Panc1 (cell line): ENCODE data around the gene PIN1. TPM values are rescaled to one million over a fixed set of nuclear protein-coding genes. Genes with fewer than 3 reads are reported as not detected.
A peak's percentile ranks its signal among the peaks of the same experiment; 100 is the strongest.
"Not testable (repeated sequence)": the region's sequence is repeated elsewhere in the genome, so short reads cannot be mapped to it uniquely, and the experiment has no call there.

ENCODE experiments used
- ATAC-seq: fragments of 200-7000 bp; cut with Tn5 transposase; 2 replicates; pipeline ENCODE4 v1.9.1; 2020; ENCODE audit warnings: mild to moderate bottlenecking, moderate library complexity
- BruUV-seq: library from RNA; stranded (reverse); fragments of 400-500 nt; replicated peaks from 2 replicates; lab custom pipeline; 2021; lab: Mats Ljungman, UMichigan
- CTCF ChIA-PET: fragments of 300-600 bp; sonication (Branson Sonifier 250); formaldehyde crosslinking; loops from one replicate; lab custom pipeline; 2022; ENCODE audit warnings: antibody characterized with exemption; lab: Charles Lee
- POLR2A ChIA-PET: fragments of 300-600 bp; sonication (Branson Sonifier 250); formaldehyde crosslinking; loops from one replicate; lab custom pipeline; 2022; ENCODE audit warnings: antibody characterized with exemption; lab: Charles Lee
- DNase-seq: peaks from one replicate; pipeline ENCODE4 v3.0.0-alpha.2; 2010; ENCODE audit warnings: low read depth, low spot score
- H3K27ac ChIP-seq: 2 replicates; pipeline ENCODE4 v1.5.1; 2011; ENCODE audit warnings: mild to moderate bottlenecking, low read length, inconsistent platforms
- H3K27me3 ChIP-seq: fragments of 200-500 bp; sonication (Bioruptor generic); 2 replicates; pipeline ENCODE4 v1.6.0; 2014; ENCODE audit warnings: low read length, inconsistent platforms; ENCODE audit not compliant: control insufficient read depth, insufficient read depth
- H3K36me3 ChIP-seq: fragments of 200-500 bp; sonication (Bioruptor generic); 2 replicates; pipeline ENCODE4 v1.5.1; 2014; ENCODE audit warnings: inconsistent platforms, mild to moderate bottlenecking, low read length, moderate library complexity; ENCODE audit not compliant: control insufficient read depth, insufficient read depth
- H3K4me1 ChIP-seq: 2 replicates; pipeline ENCODE4 v1.5.1; 2011; ENCODE audit warnings: inconsistent platforms, mild to moderate bottlenecking, low read length, moderate library complexity; ENCODE audit not compliant: control insufficient read depth, insufficient read depth
- H3K4me3 ChIP-seq, 2 experiments: 2 replicates each; pipeline ENCODE4 v1.5.1; 2011 to 2012; ENCODE audit warnings: low read depth in 2 of 2, low read length in 2 of 2, mild to moderate bottlenecking in 2 of 2, inconsistent platforms in 1 of 2, moderate library complexity in 1 of 2
- H3K9me3 ChIP-seq: fragments of 200-500 bp; sonication (Bioruptor generic); 2 replicates; pipeline ENCODE4 v1.5.1; 2014; ENCODE audit warnings: low read depth, mild to moderate bottlenecking, inconsistent platforms, low read length, moderate library complexity; ENCODE audit not compliant: control insufficient read depth, insufficient read depth
- CTCF ChIP-seq: fragments of 450-650 bp; IDR thresholded peaks from 2 replicates; pipeline ENCODE4 v1.5.1; 2017; ENCODE audit warnings: mild to moderate bottlenecking
- POLR2AphosphoS5 ChIP-seq: IDR thresholded peaks from 2 replicates; pipeline ENCODE4 v1.6.1; 2012; ENCODE audit warnings: mild to moderate bottlenecking, low read depth, low read length, moderate library complexity
- REST ChIP-seq, 2 experiments: IDR thresholded peaks; 2 replicates each; pipeline ENCODE4 v1.6.1; 2011 to 2012; ENCODE audit warnings: low read depth in 2 of 2, control low read depth in 1 of 2, low read length in 1 of 2, mild to moderate bottlenecking in 1 of 2, moderate library complexity in 1 of 2; ENCODE audit not compliant: insufficient read depth in 1 of 2
- SIN3A ChIP-seq: IDR thresholded peaks from 2 replicates; pipeline ENCODE4 v1.6.1; 2012; ENCODE audit warnings: low read depth, mild to moderate bottlenecking, low read length, moderate library complexity, borderline replicate concordance; ENCODE audit not compliant: insufficient read depth
- TCF7L2 ChIP-seq: IDR thresholded peaks from 2 replicates; pipeline ENCODE4 v1.6.1; 2011; ENCODE audit warnings: mild to moderate bottlenecking, low read depth, low read length, inconsistent platforms
- in situ Hi-C: cut with HindIII; loops from 2 replicates; pipeline ENCODE4 v1.10.0; 2016; ENCODE audit warnings: low sequenced_read_pairs, low pct_unique_long_range_greater_than_20kb
- intact Hi-C: fragments of 100-400 bp; cut with micrococcal nuclease; formaldehyde crosslinking; loops from one replicate; pipeline ENCODE4 v1.10.0; 2022; ENCODE audit not compliant: unreplicated experiment
- total RNA-seq: library from RNA; stranded (reverse); gene quantifications from one replicate; pipeline ENCODE4 v1.2.1, GENCODE V29; 2021; ENCODE audit not compliant: unreplicated experiment

PIN1 gene
- total RNA-seq, 1 experiment from 2014 or later: 102 TPM

- POLR2A ChIA-PET: no interaction called here
- BruUV-seq: no TSS peak
- Histone ChIP-seq H3K4me3 (peak overlapping the region; percentile 61 to 66), H3K36me3 (no peaks in the 10 kb centered on the region), H3K4me1 (peaks cover 7% of the 10 kb centered on the region; the same call in 1 of the 2 replicates), H3K9me3 (no peaks in the 10 kb centered on the region), H3K27ac (peak overlapping the region; percentile 82), H3K27me3 (no peaks in the 10 kb centered on the region)
- ATAC-seq: no peak
- TF ChIP-seq REST (IDR thresholded peaks at IDR 0.05; ENCODE audit: insufficient read depth in 1 of 2, low read depth in 2 of 2, low read length in 1 of 2): no peak
- no peak for TF ChIP-seq CTCF
- TF ChIP-seq TCF7L2: no peak
- TF ChIP-seq SIN3A: no peak
- TF ChIP-seq POLR2AphosphoS5: no peak
- intact Hi-C loops (no loop called here), in situ Hi-C loops (no loop called here)
- no peak for DNase-seq
- CTCF ChIA-PET: no interaction called here
These were observed 48.8 kb upstream of the PIN1 start for GRCh38 chr19:9786342-9786741.

- ChIA-PET POLR2A (no interaction called here), CTCF (no interaction called here)
- Histone ChIP-seq H3K4me3 (no peak overlapping the region), H3K4me1 (peaks cover 7% of the 10 kb centered on the region; the same call in 1 of the 2 replicates), H3K27ac (no peak overlapping the region), H3K27me3 (no peaks in the 10 kb centered on the region), H3K9me3 (no peaks in the 10 kb centered on the region), H3K36me3 (no peaks in the 10 kb centered on the region)
- in situ Hi-C loops (no loop called here), intact Hi-C loops (no loop called here)
- BruUV-seq: no TSS peak
- no peak for TF ChIP-seq TCF7L2
- no peak for TF ChIP-seq SIN3A
- TF ChIP-seq POLR2AphosphoS5: no peak
- no peak for TF ChIP-seq REST (IDR thresholded peaks at IDR 0.05; ENCODE audit: insufficient read depth in 1 of 2, low read depth in 2 of 2, low read length in 1 of 2)
- no peak for TF ChIP-seq CTCF
- DNase-seq (no peak), ATAC-seq (no peak)
These were observed 48.3 kb upstream of the PIN1 start for GRCh38 chr19:9786819-9787218.

- intact Hi-C loops, H3K36me3 ChIP-seq, DNase-seq, BruUV-seq, H3K4me3 ChIP-seq, H3K27me3 ChIP-seq, H3K27ac ChIP-seq, H3K9me3 ChIP-seq, in situ Hi-C loops, ATAC-seq, H3K4me1 ChIP-seq: not testable (repeated sequence)
- ChIA-PET CTCF (interaction anchor here (0.9 kb wide), 1 partner anchor 162 kb away, joined by 5 read pairs; no protein-coding TSS in a partner anchor), POLR2A (interaction anchor here (0.6 to 0.7 kb wide), 2 partner anchors 20 to 163 kb away, joined by 7 read pairs; partner anchors contain the start of gene ZNF846)
These were observed 46.5 kb upstream of the PIN1 start for GRCh38 chr19:9788604-9789003.
